Heart right ventricle (tissue), 16 donors: ENCODE measurements around the gene PCAT7. TPM values are rescaled to one million over a fixed set of nuclear protein-coding genes. Genes with fewer than 3 reads are reported as not detected.
"Not testable (repeated sequence)": the region's sequence is repeated elsewhere in the genome, so short reads cannot be mapped to it uniquely, and the experiment has no call there.

ENCODE experiments used
- ATAC-seq, 8 donors: fragments of 200-7000 bp; cut with Tn5 transposase; one replicate each; pipeline ENCODE4 v1.9.1; 2020; ENCODE audit warnings: mild to moderate bottlenecking in 8 of 8, moderate library complexity in 8 of 8, moderate number of reproducible peaks in 1 of 8
- DNase-seq, 2 donors: peaks; one replicate each; pipeline ENCODE4 v3.0.0-alpha.2; 2020
- H3K27ac ChIP-seq, 10 donors: fragments of 200-600 bp; sonication (generic) in 2 of 10; one replicate each; pipeline versions ENCODE4 v1.5.0 to v1.8.0; 2020 to 2022; ENCODE audit warnings: mild to moderate bottlenecking in 3 of 10
- H3K27me3 ChIP-seq, 7 donors: fragments of 200-600 bp; one replicate each; pipeline ENCODE4 v1.8.0; 2021 to 2022; ENCODE audit warnings: mild to moderate bottlenecking in 2 of 7
- H3K36me3 ChIP-seq, 9 donors: fragments of 200-600 bp; sonication (generic) in 1 of 9; one replicate each; pipeline versions ENCODE4 v1.5.0 to v1.8.0; 2020 to 2022; ENCODE audit warnings: mild to moderate bottlenecking in 2 of 9
- H3K4me1 ChIP-seq, 9 donors: fragments of 200-600 bp; sonication (generic) in 1 of 9; one replicate each; pipeline versions ENCODE4 v1.5.0 to v1.8.0; 2020 to 2022; ENCODE audit warnings: mild to moderate bottlenecking in 4 of 9
- H3K4me3 ChIP-seq, 10 donors: fragments of 200-600 bp; sonication (generic) in 2 of 10; one replicate each; pipeline versions ENCODE4 v1.5.0 to v1.8.0; 2020 to 2022; ENCODE audit warnings: mild to moderate bottlenecking in 7 of 10, moderate library complexity in 2 of 10
- H3K9me3 ChIP-seq, 11 donors: fragments of 200-600 bp in 10 of 11; sonication (generic) in 2 of 11; one replicate each; pipeline versions ENCODE4 v1.5.0 to v1.8.0; 2013 to 2022; ENCODE audit warnings: mild to moderate bottlenecking in 2 of 11, control low read depth in 1 of 11, moderate library complexity in 1 of 11
- WGBS, 2 donors: extraction: QIAGEN DNeasy Blood & Tissue Kit; methylation state at CpG; one replicate each; pipeline ENCODE4 v1.1.7; 2013; ENCODE audit warnings: inconsistent platforms in 1 of 2; 5-methylcytosine and 5-hydroxymethylcytosine counted together
- intact Hi-C, 10 donors: fragments of 100-400 bp; cut with DNase I; formaldehyde crosslinking; loops; one replicate each; pipeline versions ENCODE4 v1.11.1 to v1.14.2; 2022
- polyA plus RNA-seq, 2 donors: library from polyadenylated mRNA; stranded (reverse); fragments of 200-250 nt; gene quantifications; one replicate each; pipeline ENCODE4 v1.2.3, GENCODE V29; 2013
- total RNA-seq, 10 donors: library from RNA; stranded (reverse); fragmentation: NEBNext Ultra II Directional in 3 of 10; extraction: Animal tissue kit (Norgen Biotek cat#: 25700) in 3 of 10; gene quantifications; one replicate each; pipeline versions ENCODE4 v1.2.1 to v1.2.4, GENCODE V29; 2021 to 2023
- TF ChIP-seq, protein P1 (sequence below), 9 donors: fragments of 200-600 bp; sonication (generic) in 2 of 9; IDR thresholded peaks; one replicate each; pipeline versions ENCODE4 v1.5.0 to v1.8.0; 2021 to 2022; ENCODE audit warnings: antibody characterized with exemption in 9 of 9, mild to moderate bottlenecking in 5 of 9, moderate library complexity in 1 of 9
- donor health status: Arrhythmogenic right ventricular cardiomyopathy.
- donor health status: ischemic (EF 13 %, LVEDD 7.1; RV severe dilation, severe dysfunction).
- donor health status: healthy with polysubstance abuse.
- donor health status: DM: no; HTN: yes; CAD: no.
- donor health status: DM: no; HTN: no; CAD: no.
- donor health status: ischemic (EF 25% LVEDD 6.9; RV normal size, moderate dysfunction).
- donor health status: ischemic (EF 25% LVEDD 5.7; RV mildly dilated, moderate dysfunction).
- donor health status: healthy.
- donor health status: DM: yes; HTN: yes; CAD: no.
- donor health status: Ischemic cardiomyopathy.
- donor health status: ischemic (EF 35%, LVEDD 5.7; RV mildly dilated, moderate dysfunction).
- donor health status: nonischemic (EF 11% LVEDD 7.7; RV severe dilation, severe dysfunction).
- donor health status: DM: yes; HTN: yes; CAD: no.
- donor health status: PGD.
- donor health status: ischemic (EF 29% LVEDD 5.4; RV normal size, mild dysfunction).
- donor health status: nonischemic (EF 23%, LVEDD 6.1; RV moderate dilation, normal function).

Gene PCAT7
- total and polyA plus RNA-seq, 12 donors = 0.13 TPM; not detected in 10

- Histone ChIP-seq H3K27ac (no peak overlapping the region), H3K36me3 (no peaks in the 10 kb centered on the region), H3K9me3 (no peaks in the 10 kb centered on the region), H3K27me3 (peaks cover 0 to 17% (median 0%) of the 10 kb centered on the region in 7 donors), H3K4me3 (no peak overlapping the region), H3K4me1 (no peaks in the 10 kb centered on the region)
- intact Hi-C loops = no loop called here
- TF ChIP-seq, protein P1, sequence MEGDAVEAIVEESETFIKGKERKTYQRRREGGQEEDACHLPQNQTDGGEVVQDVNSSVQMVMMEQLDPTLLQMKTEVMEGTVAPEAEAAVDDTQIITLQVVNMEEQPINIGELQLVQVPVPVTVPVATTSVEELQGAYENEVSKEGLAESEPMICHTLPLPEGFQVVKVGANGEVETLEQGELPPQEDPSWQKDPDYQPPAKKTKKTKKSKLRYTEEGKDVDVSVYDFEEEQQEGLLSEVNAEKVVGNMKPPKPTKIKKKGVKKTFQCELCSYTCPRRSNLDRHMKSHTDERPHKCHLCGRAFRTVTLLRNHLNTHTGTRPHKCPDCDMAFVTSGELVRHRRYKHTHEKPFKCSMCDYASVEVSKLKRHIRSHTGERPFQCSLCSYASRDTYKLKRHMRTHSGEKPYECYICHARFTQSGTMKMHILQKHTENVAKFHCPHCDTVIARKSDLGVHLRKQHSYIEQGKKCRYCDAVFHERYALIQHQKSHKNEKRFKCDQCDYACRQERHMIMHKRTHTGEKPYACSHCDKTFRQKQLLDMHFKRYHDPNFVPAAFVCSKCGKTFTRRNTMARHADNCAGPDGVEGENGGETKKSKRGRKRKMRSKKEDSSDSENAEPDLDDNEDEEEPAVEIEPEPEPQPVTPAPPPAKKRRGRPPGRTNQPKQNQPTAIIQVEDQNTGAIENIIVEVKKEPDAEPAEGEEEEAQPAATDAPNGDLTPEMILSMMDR (IDR thresholded peaks at IDR 0.05) = no peak
- 86 to 87% methylated on average over 10 of the region's 10 CpGs for WGBS, 2 donors
- ATAC-seq (no peak), DNase-seq (no peak)
Observed at GRCh38 chr9:94533601-94534000, 21.3 kb upstream of the PCAT7 start.

GRCh38 chr9:94534901-94535300, 20.0 kb upstream of the PCAT7 start:
- Histone ChIP-seq H3K27ac (no peak overlapping the region), H3K36me3 (no peaks in the 10 kb centered on the region), H3K9me3 (no peaks in the 10 kb centered on the region), H3K27me3 (peaks cover 0 to 19% (median 0%) of the 10 kb centered on the region in 7 donors), H3K4me1 (no peaks in the 10 kb centered on the region), H3K4me3 (no peak overlapping the region)
- 84 to 85% methylated on average over 4 of the region's 4 CpGs for WGBS, 2 donors
- DNase-seq (no peak), ATAC-seq (no peak)
- TF ChIP-seq, protein P1 (IDR thresholded peaks at IDR 0.05) = no peak
- intact Hi-C loops = no loop called here

GRCh38 chr9:94538908-94539307, 16.0 kb upstream of the PCAT7 start:
- H3K4me3 ChIP-seq = no peak overlapping the region
- TF ChIP-seq, protein P1 (IDR thresholded peaks at IDR 0.05) = no peak
- ATAC-seq (no peak), DNase-seq (no peak)
- intact Hi-C loops = no loop called here
- WGBS, 2 donors = 89 to 90% methylated on average over 4 of the region's 4 CpGs
- no peak overlapping the region for H3K27ac ChIP-seq
- H3K27me3 ChIP-seq = peaks cover 0 to 15% (median 0%) of the 10 kb centered on the region in 7 donors
- H3K9me3 ChIP-seq = no peaks in the 10 kb centered on the region
- no peaks in the 10 kb centered on the region for H3K36me3 ChIP-seq
- H3K4me1 ChIP-seq = no peaks in the 10 kb centered on the region

DNA sequence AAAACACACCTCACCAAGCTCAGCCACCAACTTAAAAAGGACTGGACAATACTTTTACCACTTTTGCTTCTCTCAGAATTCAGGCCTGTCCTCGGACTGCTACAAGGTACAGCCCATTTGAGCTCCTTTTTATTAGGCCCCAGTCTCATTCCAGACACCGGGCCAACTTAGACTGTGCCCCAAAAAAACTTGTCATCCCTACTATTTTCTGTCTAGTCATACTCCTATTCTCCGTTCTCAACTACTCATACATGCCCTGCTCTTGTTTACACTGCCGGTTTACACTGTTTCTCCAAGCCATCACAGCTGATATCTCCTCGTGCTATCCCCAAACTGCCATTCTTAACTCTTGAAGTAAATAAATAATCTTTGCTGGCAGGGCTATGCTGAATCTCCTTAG, 10.5 kb upstream of the PCAT7 start:
- H3K27ac ChIP-seq, H3K36me3 ChIP-seq, H3K4me1 ChIP-seq, H3K9me3 ChIP-seq, DNase-seq, ATAC-seq, intact Hi-C loops, H3K4me3 ChIP-seq: not testable (repeated sequence)
- H3K27me3 ChIP-seq = peaks cover 0 to 23% (median 4%) of the 10 kb centered on the region in 7 donors
- WGBS, 2 donors = 86 to 96% methylated on average over 2 of the region's 5 CpGs

- TF ChIP-seq, protein P1 (IDR thresholded peaks at IDR 0.05) = no peak
- H3K36me3 ChIP-seq = no peaks in the 10 kb centered on the region
- H3K27me3 ChIP-seq = peaks cover 0 to 23% (median 4%) of the 10 kb centered on the region in 7 donors
- no peaks in the 10 kb centered on the region for H3K4me1 ChIP-seq
- DNase-seq = no peak
- no peak for ATAC-seq
- no peak overlapping the region for H3K4me3 ChIP-seq
- 52 to 62% methylated on average over 1 of the region's 1 CpG for WGBS, 2 donors
- H3K9me3 ChIP-seq = no peaks in the 10 kb centered on the region
- H3K27ac ChIP-seq = no peak overlapping the region
- intact Hi-C loops = no loop called here
Observed at GRCh38 chr9:94545940-94546339, 8.9 kb upstream of the PCAT7 start.
